Esophagus squamous epithelium (tissue), 5 donors: Measurements from ENCODE around the gene COL8A1. TPM values are rescaled to one million over a fixed set of nuclear protein-coding genes. Genes with fewer than 3 reads are reported as not detected.

Experiments used
- DNase-seq: peaks from one replicate; lab custom pipeline; 2025; lab: John Stamatoyannopoulos, UW
- H3K27ac ChIP-seq, 4 donors: fragments of 200-600 bp; sonication (generic); one replicate each; pipeline ENCODE4 v1.5.1; 2016 to 2019; ENCODE audit warnings: mild to moderate bottlenecking in 1 of 4
- H3K27me3 ChIP-seq, 4 donors: fragments of 200-600 bp; sonication (generic); 1 replicate in 3 of 4; 2 replicates in 1 of 4; pipeline versions ENCODE4 v1.5.1 to v1.6.0; 2017 to 2021; ENCODE audit warnings: antibody characterized with exemption in 1 of 4
- H3K36me3 ChIP-seq, 3 donors: fragments of 200-600 bp; sonication (generic); one replicate each; pipeline ENCODE4 v1.5.1; 2016 to 2019
- H3K4me1 ChIP-seq, 3 donors: fragments of 200-600 bp; sonication (generic); one replicate each; pipeline ENCODE4 v1.5.1; 2017 to 2019
- H3K4me3 ChIP-seq, 4 donors: fragments of 200-600 bp; sonication (generic); 1 replicate in 3 of 4; 2 replicates in 1 of 4; pipeline ENCODE4 v1.5.1; 2016 to 2019; ENCODE audit warnings: mild to moderate bottlenecking in 2 of 4, moderate library complexity in 1 of 4
- H3K9me3 ChIP-seq, 3 donors: fragments of 200-600 bp; sonication (generic); one replicate each; pipeline ENCODE4 v1.5.1; 2016 to 2019
- POLR2A ChIP-seq, 4 donors: fragments of 450-650 bp; IDR thresholded peaks; one replicate each; pipeline ENCODE4 v1.6.1; 2017; ENCODE audit warnings: antibody characterized with exemption in 4 of 4, mild to moderate bottlenecking in 4 of 4, moderate library complexity in 3 of 4
- WGBS, 2 donors: methylation state at CpG; one replicate each; pipeline ENCODE4 v1.1.5; 2018; 5-methylcytosine and 5-hydroxymethylcytosine counted together
- intact Hi-C: fragments of 100-400 bp; cut with DNase I; formaldehyde crosslinking; loops from one replicate; pipeline ENCODE4 v1.15.0; 2022
- total RNA-seq, 4 donors: library from RNA; depleted of rRNA; stranded (reverse); fragments of >200 nt; gene quantifications; one replicate each; pipeline ENCODE4 v1.1.0, GENCODE V29; 2016
- TF ChIP-seq, protein P1 (sequence below), 6 experiments: fragments of 450-650 bp in 4 of 6; fragments of 200-600 bp in 2 of 6; sonication (generic) in 2 of 6; IDR thresholded peaks; one replicate each; pipeline ENCODE4 v1.5.1; 2016 to 2019; ENCODE audit warnings: antibody characterized with exemption in 6 of 6, mild to moderate bottlenecking in 4 of 6, moderate library complexity in 4 of 6
- donor health status: DM: yes; HTN: yes; CAD: no.

The COL8A1 gene
- total RNA-seq, 4 donors from 2014 or later: 2.3 to 15.6 (median 5.0) TPM

DNA sequence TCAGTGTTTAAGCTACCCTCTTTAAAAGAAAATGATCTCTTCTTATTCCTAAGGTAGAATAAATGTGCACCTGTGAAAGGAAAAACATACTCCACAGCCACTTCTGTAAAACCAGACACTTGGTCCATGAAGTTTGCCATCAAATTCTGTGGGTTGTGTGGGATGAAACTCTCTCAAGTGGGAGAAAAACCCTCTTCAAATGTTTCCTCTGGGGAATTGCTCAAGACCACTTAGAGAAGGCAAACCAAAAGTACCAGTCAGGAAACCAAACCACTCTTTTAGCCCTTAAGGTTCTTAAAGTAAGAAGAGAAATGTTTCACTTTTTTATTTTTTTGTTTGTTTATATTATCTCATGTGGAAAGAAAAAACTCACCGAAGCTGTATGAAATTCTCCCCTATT is 1.2 kb downstream of the COL8A1 start:
- TF ChIP-seq POLR2A (IDR thresholded peaks at IDR 0.05): no peak
- TF ChIP-seq, protein P1, sequence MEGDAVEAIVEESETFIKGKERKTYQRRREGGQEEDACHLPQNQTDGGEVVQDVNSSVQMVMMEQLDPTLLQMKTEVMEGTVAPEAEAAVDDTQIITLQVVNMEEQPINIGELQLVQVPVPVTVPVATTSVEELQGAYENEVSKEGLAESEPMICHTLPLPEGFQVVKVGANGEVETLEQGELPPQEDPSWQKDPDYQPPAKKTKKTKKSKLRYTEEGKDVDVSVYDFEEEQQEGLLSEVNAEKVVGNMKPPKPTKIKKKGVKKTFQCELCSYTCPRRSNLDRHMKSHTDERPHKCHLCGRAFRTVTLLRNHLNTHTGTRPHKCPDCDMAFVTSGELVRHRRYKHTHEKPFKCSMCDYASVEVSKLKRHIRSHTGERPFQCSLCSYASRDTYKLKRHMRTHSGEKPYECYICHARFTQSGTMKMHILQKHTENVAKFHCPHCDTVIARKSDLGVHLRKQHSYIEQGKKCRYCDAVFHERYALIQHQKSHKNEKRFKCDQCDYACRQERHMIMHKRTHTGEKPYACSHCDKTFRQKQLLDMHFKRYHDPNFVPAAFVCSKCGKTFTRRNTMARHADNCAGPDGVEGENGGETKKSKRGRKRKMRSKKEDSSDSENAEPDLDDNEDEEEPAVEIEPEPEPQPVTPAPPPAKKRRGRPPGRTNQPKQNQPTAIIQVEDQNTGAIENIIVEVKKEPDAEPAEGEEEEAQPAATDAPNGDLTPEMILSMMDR (IDR thresholded peaks at IDR 0.05): no peak
- H3K27me3 ChIP-seq: peaks cover 0 to 25% (median 0%) of the 10 kb centered on the region in 4 donors
- 8 to 23% methylated on average over 1 of the region's 1 CpG for WGBS, 2 donors
- DNase-seq: no peak
- peaks cover 11 to 43% (median 12%) of the 10 kb centered on the region in 3 donors for H3K4me1 ChIP-seq
- no peaks in the 10 kb centered on the region for H3K9me3 ChIP-seq
- intact Hi-C loops: no loop called here
- H3K4me3 ChIP-seq: peak overlapping the region in 2 of 4 donors; percentile 52 to 71
- H3K27ac ChIP-seq: peak overlapping the region in 3 of 4 donors; percentile 84 to 91 (median 89)
- no peaks in the 10 kb centered on the region for H3K36me3 ChIP-seq

DNA sequence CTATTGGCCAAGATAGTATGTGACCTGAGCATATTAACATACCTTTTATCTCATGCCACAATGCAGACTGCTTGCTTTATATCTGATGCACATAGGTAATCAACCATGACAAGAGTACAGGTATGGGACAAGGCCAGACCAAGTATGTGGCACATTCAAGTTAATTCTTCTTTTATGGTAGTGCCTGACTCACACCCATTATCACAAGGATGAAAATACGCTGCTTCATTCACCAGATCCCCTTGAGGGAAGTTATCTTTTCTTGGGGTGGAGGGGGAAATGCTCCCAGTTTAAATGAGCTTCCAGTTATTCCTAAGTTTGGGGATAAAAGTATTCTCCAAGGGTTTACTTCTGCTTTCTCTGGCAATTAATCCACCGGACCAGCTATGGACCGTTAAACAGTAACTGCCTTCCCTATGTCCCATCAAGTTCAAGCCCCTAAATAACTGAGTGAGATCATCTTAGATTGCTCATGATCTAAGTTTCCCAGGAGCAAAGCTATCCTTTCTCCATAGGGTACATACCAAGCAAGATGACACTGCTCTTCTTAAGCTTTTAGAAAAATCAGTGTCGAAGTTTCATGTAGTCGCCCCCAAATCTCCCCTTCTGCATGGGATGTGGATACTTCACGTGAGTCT is 1.9 kb downstream of the COL8A1 start:
- WGBS, 2 donors: 54 to 74% methylated on average over 6 of the region's 6 CpGs
- peak overlapping the region in 3 of 4 donors; percentile 30 to 89 (median 59) for H3K27ac ChIP-seq
- intact Hi-C loops: no loop called here
- DNase-seq: no peak
- peaks cover 0 to 25% (median 0%) of the 10 kb centered on the region in 4 donors for H3K27me3 ChIP-seq
- H3K4me1 ChIP-seq: peaks cover 11 to 51% (median 13%) of the 10 kb centered on the region in 3 donors
- H3K4me3 ChIP-seq: no peak overlapping the region
- H3K36me3 ChIP-seq: no peaks in the 10 kb centered on the region
- no peaks in the 10 kb centered on the region for H3K9me3 ChIP-seq
- TF ChIP-seq, protein P1 (IDR thresholded peaks at IDR 0.05): no peak
- no peak for TF ChIP-seq POLR2A (IDR thresholded peaks at IDR 0.05)

DNA sequence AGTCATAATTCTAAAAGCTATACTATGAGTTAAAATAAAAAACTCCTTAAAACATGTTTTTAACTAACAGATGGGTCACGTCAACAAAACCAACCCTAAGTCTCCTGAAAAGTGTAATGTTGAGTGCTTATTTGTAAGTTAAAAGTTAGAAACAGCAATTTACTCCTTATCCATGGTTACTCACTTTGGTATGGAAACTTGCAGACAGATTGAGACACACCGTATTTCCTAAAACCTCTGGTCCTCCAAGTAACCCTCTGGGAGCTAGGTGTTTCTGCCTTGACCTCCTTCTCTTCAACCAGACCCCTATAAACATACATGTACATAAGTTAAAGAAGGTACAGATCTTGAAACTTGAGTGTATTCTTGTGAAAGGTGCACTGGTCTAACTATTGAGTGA is 3.1 kb downstream of the COL8A1 start:
- Histone ChIP-seq H3K4me1 (peaks cover 17 to 60% (median 19%) of the 10 kb centered on the region in 3 donors), H3K4me3 (peak overlapping the region in 1 of 4 donors; percentile 10), H3K27me3 (peaks cover 0 to 24% (median 0%) of the 10 kb centered on the region in 4 donors), H3K27ac (peak overlapping the region in 3 of 4 donors; percentile 30 to 89 (median 38)), H3K9me3 (no peaks in the 10 kb centered on the region), H3K36me3 (no peaks in the 10 kb centered on the region)
- TF ChIP-seq POLR2A (IDR thresholded peaks at IDR 0.05): no peak
- TF ChIP-seq, protein P1 (IDR thresholded peaks at IDR 0.05): no peak
- DNase-seq: no peak
- 73 to 83% methylated on average over 2 of the region's 2 CpGs for WGBS, 2 donors
- intact Hi-C loops: no loop called here

DNA sequence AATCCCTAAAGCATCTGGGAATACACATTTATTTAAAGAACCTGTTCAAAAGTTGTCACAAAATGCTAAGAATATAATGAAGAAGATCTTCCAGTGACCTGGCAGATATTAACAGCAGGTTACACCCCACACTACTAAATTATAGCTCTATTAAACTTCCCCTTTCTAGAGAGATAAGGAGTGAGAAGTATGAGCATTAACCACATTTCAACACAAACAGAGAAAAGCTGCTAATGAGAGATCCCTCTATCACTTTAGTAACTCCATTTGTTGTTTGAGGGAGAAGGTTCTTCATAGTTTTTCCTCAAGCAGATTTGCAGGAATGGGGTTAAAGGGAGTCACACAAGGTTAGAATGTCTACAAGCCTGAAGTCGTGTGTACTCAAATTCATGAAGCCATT is 3.6 kb downstream of the COL8A1 start:
- TF ChIP-seq, protein P1 (IDR thresholded peaks at IDR 0.05): no peak
- no peak for TF ChIP-seq POLR2A (IDR thresholded peaks at IDR 0.05)
- Histone ChIP-seq H3K27me3 (peaks cover 0 to 19% (median 0%) of the 10 kb centered on the region in 4 donors), H3K27ac (peak overlapping the region in 3 of 4 donors; percentile 30 to 89 (median 38)), H3K4me3 (no peak overlapping the region), H3K9me3 (no peaks in the 10 kb centered on the region), H3K36me3 (no peaks in the 10 kb centered on the region), H3K4me1 (peaks cover 14 to 60% (median 16%) of the 10 kb centered on the region in 3 donors)
- 59 to 73% methylated on average over 1 of the region's 1 CpG for WGBS, 2 donors
- DNase-seq: no peak
- intact Hi-C loops: no loop called here

DNA sequence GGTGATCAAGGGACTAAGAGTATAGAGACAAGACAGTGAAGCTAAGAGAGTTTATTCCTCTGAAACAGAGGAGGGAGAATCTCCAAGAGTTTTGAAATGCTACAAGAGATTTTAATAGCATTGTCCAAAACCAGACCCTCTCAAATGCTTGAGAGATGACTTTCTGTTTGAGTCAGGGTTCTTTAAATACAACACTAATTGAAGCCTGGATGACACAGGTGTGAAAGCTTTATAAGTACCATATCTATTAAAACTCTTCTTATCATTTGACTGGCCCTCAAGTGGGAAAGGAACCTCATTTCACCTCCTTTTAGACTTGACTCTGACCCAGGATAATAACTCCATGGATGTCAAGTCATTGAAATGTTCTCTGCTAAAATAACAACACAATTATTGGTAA is 5.6 kb downstream of the COL8A1 start:
- TF ChIP-seq, protein P1 (IDR thresholded peaks at IDR 0.05): no peak
- TF ChIP-seq POLR2A (IDR thresholded peaks at IDR 0.05): no peak
- peak overlapping the region in 2 of 4 donors; percentile 76 to 81 for H3K27ac ChIP-seq
- H3K4me3 ChIP-seq: no peak overlapping the region
- no peak for DNase-seq
- H3K27me3 ChIP-seq: peaks cover 0 to 5% (median 0%) of the 10 kb centered on the region in 4 donors
- intact Hi-C loops: no loop called here
- peaks cover 7 to 60% (median 15%) of the 10 kb centered on the region in 3 donors for H3K4me1 ChIP-seq
- no peaks in the 10 kb centered on the region for H3K36me3 ChIP-seq
- no peaks in the 10 kb centered on the region for H3K9me3 ChIP-seq
